ENCODE measurements around the gene TACC2.

DNA sequence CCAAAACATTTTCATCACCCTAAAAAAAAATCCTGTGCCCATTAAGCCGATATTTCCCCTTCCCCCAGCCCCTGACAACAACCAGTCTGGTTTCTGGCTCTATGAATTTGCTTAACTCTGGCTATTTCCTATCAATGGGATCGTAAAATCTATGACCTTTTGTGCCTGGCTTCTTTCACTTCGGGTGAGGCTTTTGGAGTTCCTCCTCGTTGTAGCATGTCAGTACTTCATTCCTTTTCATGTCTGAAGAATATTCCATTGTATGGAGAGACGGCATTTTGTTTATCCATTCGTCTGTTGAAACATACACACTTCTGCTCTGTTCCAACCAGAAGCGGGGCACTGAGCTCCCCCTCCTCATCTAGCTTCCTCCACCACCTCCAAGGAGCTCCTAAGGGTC lies 29.5 kb downstream of the TACC2 start:
- TF ChIP-seq, protein P1, sequence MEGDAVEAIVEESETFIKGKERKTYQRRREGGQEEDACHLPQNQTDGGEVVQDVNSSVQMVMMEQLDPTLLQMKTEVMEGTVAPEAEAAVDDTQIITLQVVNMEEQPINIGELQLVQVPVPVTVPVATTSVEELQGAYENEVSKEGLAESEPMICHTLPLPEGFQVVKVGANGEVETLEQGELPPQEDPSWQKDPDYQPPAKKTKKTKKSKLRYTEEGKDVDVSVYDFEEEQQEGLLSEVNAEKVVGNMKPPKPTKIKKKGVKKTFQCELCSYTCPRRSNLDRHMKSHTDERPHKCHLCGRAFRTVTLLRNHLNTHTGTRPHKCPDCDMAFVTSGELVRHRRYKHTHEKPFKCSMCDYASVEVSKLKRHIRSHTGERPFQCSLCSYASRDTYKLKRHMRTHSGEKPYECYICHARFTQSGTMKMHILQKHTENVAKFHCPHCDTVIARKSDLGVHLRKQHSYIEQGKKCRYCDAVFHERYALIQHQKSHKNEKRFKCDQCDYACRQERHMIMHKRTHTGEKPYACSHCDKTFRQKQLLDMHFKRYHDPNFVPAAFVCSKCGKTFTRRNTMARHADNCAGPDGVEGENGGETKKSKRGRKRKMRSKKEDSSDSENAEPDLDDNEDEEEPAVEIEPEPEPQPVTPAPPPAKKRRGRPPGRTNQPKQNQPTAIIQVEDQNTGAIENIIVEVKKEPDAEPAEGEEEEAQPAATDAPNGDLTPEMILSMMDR (IDR thresholded peaks at IDR 0.05 in 2 of 3, conservative IDR thresholded peaks at IDR 0.05 in 1 of 3; ENCODE audit: insufficient read depth in 2 of 3, low read depth in 1 of 3, low read length in 3 of 3) = no peak
- TF ChIP-seq CREB1 (IDR thresholded peaks at IDR 0.05) (no peak), CREB1 (CRISPR knock-in tag; IDR thresholded peaks at IDR 0.05) (no peak), FOXP1 (CRISPR knock-in tag; IDR thresholded peaks at IDR 0.05) (no peak), ELF1 (tag; IDR thresholded peaks at IDR 0.05) (no peak), ZNF253 (CRISPR knock-in tag; conservative IDR thresholded peaks at IDR 0.05) (no peak), POLR2A (conservative IDR thresholded peaks at IDR 0.05) (no peak), BDP1 (IDR thresholded peaks at IDR 0.05; ENCODE audit: insufficient read depth, insufficient read length) (no peak), ZNF175 (CRISPR knock-in tag; IDR thresholded peaks at IDR 0.05; ENCODE audit: low read depth) (no peak), MYC (IDR thresholded peaks at IDR 0.05; ENCODE audit: low read depth, low read length) (no peak), MYC (CRISPR knock-in tag; IDR thresholded peaks at IDR 0.05; ENCODE audit: borderline replicate concordance, low read depth) (no peak)
- TF ChIP-seq, protein P2, sequence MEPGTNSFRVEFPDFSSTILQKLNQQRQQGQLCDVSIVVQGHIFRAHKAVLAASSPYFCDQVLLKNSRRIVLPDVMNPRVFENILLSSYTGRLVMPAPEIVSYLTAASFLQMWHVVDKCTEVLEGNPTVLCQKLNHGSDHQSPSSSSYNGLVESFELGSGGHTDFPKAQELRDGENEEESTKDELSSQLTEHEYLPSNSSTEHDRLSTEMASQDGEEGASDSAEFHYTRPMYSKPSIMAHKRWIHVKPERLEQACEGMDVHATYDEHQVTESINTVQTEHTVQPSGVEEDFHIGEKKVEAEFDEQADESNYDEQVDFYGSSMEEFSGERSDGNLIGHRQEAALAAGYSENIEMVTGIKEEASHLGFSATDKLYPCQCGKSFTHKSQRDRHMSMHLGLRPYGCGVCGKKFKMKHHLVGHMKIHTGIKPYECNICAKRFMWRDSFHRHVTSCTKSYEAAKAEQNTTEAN (CRISPR knock-in tag; IDR thresholded peaks at IDR 0.05) = no peak
- TF ChIP-seq, protein P3, sequence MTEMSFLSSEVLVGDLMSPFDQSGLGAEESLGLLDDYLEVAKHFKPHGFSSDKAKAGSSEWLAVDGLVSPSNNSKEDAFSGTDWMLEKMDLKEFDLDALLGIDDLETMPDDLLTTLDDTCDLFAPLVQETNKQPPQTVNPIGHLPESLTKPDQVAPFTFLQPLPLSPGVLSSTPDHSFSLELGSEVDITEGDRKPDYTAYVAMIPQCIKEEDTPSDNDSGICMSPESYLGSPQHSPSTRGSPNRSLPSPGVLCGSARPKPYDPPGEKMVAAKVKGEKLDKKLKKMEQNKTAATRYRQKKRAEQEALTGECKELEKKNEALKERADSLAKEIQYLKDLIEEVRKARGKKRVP (CRISPR knock-in tag; IDR thresholded peaks at IDR 0.05) = no peak
